Mesothelial cell of epicardium (in vitro differentiated cells): ENCODE results near the gene OR5H6. TPM values are rescaled to one million over a fixed set of nuclear protein-coding genes. Genes with fewer than 3 reads are reported as not detected.

Experiments
- DNase-seq, 2 experiments: peaks; one replicate each; pipeline ENCODE4 v3.0.0; 2021; ENCODE audit warnings: low spot score in 2 of 2; ENCODE audit not compliant: unreplicated experiment in 2 of 2
- H3K27ac Mint-ChIP-seq: 2 replicates; pipeline ENCODE4 v1.8.0; 2021; ENCODE audit warnings: mixed read lengths
- H3K27me3 Mint-ChIP-seq: 2 replicates; pipeline ENCODE4 v1.8.0; 2021; ENCODE audit warnings: low read depth, mixed read lengths
- H3K36me3 Mint-ChIP-seq: 2 replicates; pipeline ENCODE4 v1.8.0; 2021; ENCODE audit warnings: mixed read lengths
- H3K4me1 Mint-ChIP-seq: 2 replicates; pipeline ENCODE4 v1.8.0; 2021; ENCODE audit warnings: mixed read lengths
- H3K4me3 Mint-ChIP-seq: 2 replicates; pipeline ENCODE4 v1.8.0; 2021; ENCODE audit warnings: mild to moderate bottlenecking, moderate library complexity, mixed read lengths
- H3K9me3 Mint-ChIP-seq: 2 replicates; pipeline ENCODE4 v1.8.0; 2021; ENCODE audit warnings: mixed read lengths
- total RNA-seq: library from RNA; stranded (reverse); gene quantifications from 3 replicates; pipeline ENCODE4 v1.2.1, GENCODE V29; 2021
- TF ChIP-seq, protein P1 (sequence below): fragments of 200-600 bp; sonication (generic); IDR thresholded peaks from one replicate; pipeline ENCODE4 v1.5.0; 2021; ENCODE audit warnings: antibody characterized with exemption; ENCODE audit not compliant: unreplicated experiment

OR5H6 gene
- total RNA-seq, 1 donor from 2014 or later = not detected

GRCh38 chr3:98269846-98270245 lies 5.8 kb downstream of the OR5H6 start:
- peaks cover 36% of the 10 kb centered on the region for H3K9me3 Mint-ChIP-seq
- DNase-seq = no peak
- no peak overlapping the region for H3K27ac Mint-ChIP-seq
- H3K27me3 Mint-ChIP-seq = no peaks in the 10 kb centered on the region
- H3K4me3 Mint-ChIP-seq = no peak overlapping the region
- H3K4me1 Mint-ChIP-seq = no peaks in the 10 kb centered on the region
- H3K36me3 Mint-ChIP-seq = no peaks in the 10 kb centered on the region
- TF ChIP-seq, protein P1, sequence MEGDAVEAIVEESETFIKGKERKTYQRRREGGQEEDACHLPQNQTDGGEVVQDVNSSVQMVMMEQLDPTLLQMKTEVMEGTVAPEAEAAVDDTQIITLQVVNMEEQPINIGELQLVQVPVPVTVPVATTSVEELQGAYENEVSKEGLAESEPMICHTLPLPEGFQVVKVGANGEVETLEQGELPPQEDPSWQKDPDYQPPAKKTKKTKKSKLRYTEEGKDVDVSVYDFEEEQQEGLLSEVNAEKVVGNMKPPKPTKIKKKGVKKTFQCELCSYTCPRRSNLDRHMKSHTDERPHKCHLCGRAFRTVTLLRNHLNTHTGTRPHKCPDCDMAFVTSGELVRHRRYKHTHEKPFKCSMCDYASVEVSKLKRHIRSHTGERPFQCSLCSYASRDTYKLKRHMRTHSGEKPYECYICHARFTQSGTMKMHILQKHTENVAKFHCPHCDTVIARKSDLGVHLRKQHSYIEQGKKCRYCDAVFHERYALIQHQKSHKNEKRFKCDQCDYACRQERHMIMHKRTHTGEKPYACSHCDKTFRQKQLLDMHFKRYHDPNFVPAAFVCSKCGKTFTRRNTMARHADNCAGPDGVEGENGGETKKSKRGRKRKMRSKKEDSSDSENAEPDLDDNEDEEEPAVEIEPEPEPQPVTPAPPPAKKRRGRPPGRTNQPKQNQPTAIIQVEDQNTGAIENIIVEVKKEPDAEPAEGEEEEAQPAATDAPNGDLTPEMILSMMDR = no peak

GRCh38 chr3:98272126-98272525 lies 8.1 kb downstream of the OR5H6 start:
- H3K4me1 Mint-ChIP-seq = no peaks in the 10 kb centered on the region
- no peaks in the 10 kb centered on the region for H3K36me3 Mint-ChIP-seq

GRCh38 chr3:98274914-98275313 lies 10.9 kb downstream of the OR5H6 start:
- Mint-ChIP-seq H3K9me3 (peaks cover 20% of the 10 kb centered on the region), H3K27me3 (no peaks in the 10 kb centered on the region), H3K27ac (no peak overlapping the region), H3K36me3 (no peaks in the 10 kb centered on the region), H3K4me1 (no peaks in the 10 kb centered on the region), H3K4me3 (no peak overlapping the region)
- TF ChIP-seq, protein P1 = no peak
- DNase-seq = no peak

More at GRCh38 chr3:98272126-98272525, 8.1 kb downstream of the OR5H6 start:
- Mint-ChIP-seq H3K27me3 (no peaks in the 10 kb centered on the region), H3K27ac (no peak overlapping the region), H3K4me3 (no peak overlapping the region), H3K9me3 (peaks cover 36% of the 10 kb centered on the region)
- no peak for DNase-seq
- TF ChIP-seq, protein P1 = no peak

DNA sequence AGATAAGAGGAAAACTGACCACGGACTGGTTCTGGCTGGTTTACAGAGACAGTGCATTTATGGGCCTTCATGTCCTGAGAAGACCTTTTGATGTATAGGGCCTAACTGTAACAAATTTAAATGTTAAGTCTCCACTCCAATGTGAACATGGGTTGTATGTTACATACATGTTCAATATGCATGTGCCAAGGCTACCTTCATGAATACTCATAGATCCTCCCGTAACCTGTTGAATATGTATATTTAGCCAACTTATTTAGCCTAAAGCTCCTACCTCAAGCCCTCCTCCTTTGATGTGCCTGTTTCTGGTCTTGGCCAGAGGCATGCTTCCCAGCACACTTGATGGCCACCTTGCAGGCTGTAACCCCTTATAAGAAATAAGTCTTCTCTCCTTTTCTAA lies 18.2 kb downstream of the OR5H6 start, which contains the start of gene OR5H2:
Gene OR5H2 (plus strand): TSS at position 301 of the 400 bp plus-strand sequence. CDS start 398 bp downstream, outside the sequence.
- TF ChIP-seq, protein P1 = no peak
- DNase-seq = no peak
- no peaks in the 10 kb centered on the region for H3K36me3 Mint-ChIP-seq
- H3K27ac Mint-ChIP-seq = no peak within 1 kb of the TSS
- peaks cover under 1% of the 10 kb centered on the region for H3K9me3 Mint-ChIP-seq
- no peak within 1 kb of the TSS for H3K4me3 Mint-ChIP-seq
- no peaks in the 10 kb centered on the region for H3K27me3 Mint-ChIP-seq
- no peaks in the 10 kb centered on the region for H3K4me1 Mint-ChIP-seq

- TF ChIP-seq, protein P1 = no peak
- Mint-ChIP-seq H3K9me3 (peaks cover 22% of the 10 kb centered on the region), H3K27ac (no peak overlapping the region), H3K4me1 (no peaks in the 10 kb centered on the region), H3K27me3 (no peaks in the 10 kb centered on the region), H3K36me3 (no peaks in the 10 kb centered on the region), H3K4me3 (no peak overlapping the region)
- DNase-seq = no peak
Measured at GRCh38 chr3:98290916-98291315, 26.9 kb downstream of the OR5H6 start.
